SK-N-SH treated with all-trans-retinoic acid at 6 μM for 48 hours (cell line): Measurements from ENCODE around the gene REPIN1.

Experiments used
- ATAC-seq: fragments of 200-7000 bp; cut with Tn5 transposase; 3 replicates; pipeline ENCODE4 v1.9.1; 2020; ENCODE audit warnings: mild to moderate bottlenecking, moderate library complexity
- ARNTL ChIP-seq: fragments of 450-650 bp; formaldehyde crosslinking; IDR thresholded peaks from 2 replicates; pipeline ENCODE4 v1.5.0; 2020; ENCODE audit warnings: low read depth, mild to moderate bottlenecking, moderate library complexity, borderline replicate concordance
- BACH2 ChIP-seq: fragments of 250-450 bp; sonication (Bioruptor Pico); IDR thresholded peaks from 2 replicates; pipeline ENCODE4 v1.9.0; 2021; ENCODE audit warnings: mild to moderate bottlenecking, borderline replicate concordance
- CREB5 ChIP-seq: fragments of 250-450 bp; sonication (Bioruptor Pico); IDR thresholded peaks from 2 replicates; pipeline ENCODE4 v1.5.1; 2020; ENCODE audit warnings: low read depth, mild to moderate bottlenecking, moderate library complexity
- CSDC2 ChIP-seq: fragments of 250-450 bp; sonication (Bioruptor Pico); IDR thresholded peaks from 2 replicates; pipeline ENCODE4 v1.5.0; 2020; ENCODE audit warnings: mild to moderate bottlenecking, moderate library complexity
- CSRNP3 ChIP-seq: fragments of 250-450 bp; sonication (Bioruptor Pico); IDR thresholded peaks from 2 replicates; pipeline ENCODE4 v1.5.1; 2021; ENCODE audit warnings: mild to moderate bottlenecking, moderate library complexity
- ESRRG ChIP-seq: fragments of 250-450 bp; sonication (Bioruptor Pico); IDR thresholded peaks from 2 replicates; pipeline ENCODE4 v1.6.1; 2021; ENCODE audit warnings: mild to moderate bottlenecking
- GLIS3 ChIP-seq: fragments of 250-450 bp; sonication (Bioruptor Pico); IDR thresholded peaks from 2 replicates; pipeline ENCODE4 v1.5.0; 2020; ENCODE audit warnings: mild to moderate bottlenecking, moderate library complexity
- ISL1 ChIP-seq: fragments of 250-450 bp; sonication (Bioruptor Pico); IDR thresholded peaks from 2 replicates; pipeline ENCODE4 v2.1.2; 2022; ENCODE audit warnings: mild to moderate bottlenecking, moderate library complexity
- PATZ1 ChIP-seq: fragments of 250-450 bp; sonication (Bioruptor Pico); IDR thresholded peaks from 2 replicates; pipeline ENCODE4 v1.8.0; 2020; ENCODE audit warnings: mild to moderate bottlenecking, moderate library complexity, borderline replicate concordance
- POU6F1 ChIP-seq: fragments of 250-450 bp; sonication (Bioruptor Pico); IDR thresholded peaks from 2 replicates; pipeline ENCODE4 v1.8.0; 2021; ENCODE audit warnings: low read depth, mild to moderate bottlenecking, moderate library complexity, borderline replicate concordance
- PPARA ChIP-seq: fragments of 250-450 bp; sonication (Bioruptor Pico); IDR thresholded peaks from 2 replicates; pipeline ENCODE4 v1.5.0; 2020; ENCODE audit warnings: mild to moderate bottlenecking, borderline replicate concordance
- RARB ChIP-seq: fragments of 250-450 bp; sonication (Bioruptor Pico); IDR thresholded peaks from 2 replicates; pipeline ENCODE4 v1.8.0; 2021; ENCODE audit warnings: mild to moderate bottlenecking, moderate library complexity
- SNAI2 ChIP-seq: fragments of 250-450 bp; sonication (Bioruptor Pico); IDR thresholded peaks from 2 replicates; pipeline ENCODE4 v1.5.0; 2020; ENCODE audit warnings: mild to moderate bottlenecking, moderate library complexity
- TCF4 ChIP-seq: fragments of 250-450 bp; sonication (Bioruptor Pico); IDR thresholded peaks from 2 replicates; pipeline ENCODE4 v1.8.0; 2021; ENCODE audit warnings: mild to moderate bottlenecking, moderate library complexity, borderline replicate concordance
- TOX ChIP-seq: fragments of 250-450 bp; sonication (Bioruptor Pico); IDR thresholded peaks from 2 replicates; pipeline ENCODE4 v1.8.0; 2021; ENCODE audit warnings: mild to moderate bottlenecking, moderate library complexity, borderline replicate concordance
- ZC3H10 ChIP-seq: fragments of 250-450 bp; sonication (Bioruptor Pico); IDR thresholded peaks from 2 replicates; pipeline ENCODE4 v1.5.1; 2021; ENCODE audit warnings: mild to moderate bottlenecking, moderate library complexity
- ZFP3 ChIP-seq: fragments of 250-450 bp; sonication (Bioruptor Pico); IDR thresholded peaks from 2 replicates; pipeline ENCODE4 v1.5.0; 2020; ENCODE audit warnings: mild to moderate bottlenecking, moderate library complexity
- ZFP30 ChIP-seq: fragments of 450-650 bp; formaldehyde crosslinking; IDR thresholded peaks from 2 replicates; pipeline ENCODE4 v1.5.0; 2022; ENCODE audit warnings: mild to moderate bottlenecking, moderate library complexity
- ZNF565 ChIP-seq: fragments of 450-650 bp; formaldehyde crosslinking; conservative IDR thresholded peaks from 2 replicates; pipeline ENCODE4 v1.5.0; 2020; ENCODE audit warnings: low read depth, mild to moderate bottlenecking, moderate library complexity
- ZNF70 ChIP-seq: fragments of 450-650 bp; formaldehyde crosslinking; IDR thresholded peaks from 2 replicates; pipeline ENCODE4 v1.5.0; 2020; ENCODE audit warnings: mild to moderate bottlenecking, moderate library complexity
- ZNF8 ChIP-seq: fragments of 450-650 bp; formaldehyde crosslinking; IDR thresholded peaks from 2 replicates; pipeline ENCODE4 v1.5.0; 2020; ENCODE audit warnings: mild to moderate bottlenecking, moderate library complexity
- TF ChIP-seq, protein P1 (sequence below): fragments of 250-450 bp; sonication (Bioruptor Pico); IDR thresholded peaks from 2 replicates; pipeline ENCODE4 v1.5.0; 2020; ENCODE audit warnings: mild to moderate bottlenecking, moderate library complexity

The REPIN1 gene

GRCh38 chr7:150378115-150378852 lies 9.7 kb downstream of the REPIN1 start:
- ATAC-seq: peak; percentile 5; the same call in 2 of the 3 replicates
- no peak for TF ChIP-seq ZNF565 (CRISPR knock-in tag)
- no peak for TF ChIP-seq TCF4 (CRISPR knock-in tag)
- peak; percentile 7; the same call in 1 of the 2 replicates for TF ChIP-seq ZNF8 (CRISPR knock-in tag)
- 0 out of 2 replicates have a peak, but pooled peaks have one; percentile 9 for TF ChIP-seq GLIS3 (CRISPR knock-in tag)
- TF ChIP-seq CREB5 (CRISPR knock-in tag): 0 out of 2 replicates have a peak, but pooled peaks have one; percentile 26

GRCh38 chr7:150378853-150379440 lies 10.3 kb downstream of the REPIN1 start, which contains the start of gene ZNF775:
Gene ZNF775, plus strand, starts transcription at chr7:150379330. Its CDS starts 9,141 bp downstream, at chr7:150388471.
- peak; percentile 98 for ATAC-seq
- TF ChIP-seq RARB (CRISPR knock-in tag) (no peak), ZNF70 (CRISPR knock-in tag) (peak; percentile 38; the same call in 1 of the 2 replicates), ESRRG (no peak), SNAI2 (CRISPR knock-in tag) (no peak; the same call in 1 of the 2 replicates), POU6F1 (CRISPR knock-in tag) (no peak), ISL1 (CRISPR knock-in tag) (no peak), PATZ1 (no peak), CREB5 (CRISPR knock-in tag) (no peak), TCF4 (CRISPR knock-in tag) (no peak), ZFP30 (CRISPR knock-in tag) (no peak), CSDC2 (CRISPR knock-in tag) (no peak), PPARA (CRISPR knock-in tag) (no peak), ZNF8 (CRISPR knock-in tag) (no peak), TOX (CRISPR knock-in tag) (no peak), ZNF565 (CRISPR knock-in tag) (0 out of 2 replicates have a peak, but pooled peaks have one; percentile 48), GLIS3 (CRISPR knock-in tag) (peak; percentile 88; the same call in 1 of the 2 replicates), BACH2 (no peak), ARNTL (no peak), ZFP3 (CRISPR knock-in tag) (no peak), ZC3H10 (CRISPR knock-in tag) (no peak), CSRNP3 (no peak)
- TF ChIP-seq, protein P1, sequence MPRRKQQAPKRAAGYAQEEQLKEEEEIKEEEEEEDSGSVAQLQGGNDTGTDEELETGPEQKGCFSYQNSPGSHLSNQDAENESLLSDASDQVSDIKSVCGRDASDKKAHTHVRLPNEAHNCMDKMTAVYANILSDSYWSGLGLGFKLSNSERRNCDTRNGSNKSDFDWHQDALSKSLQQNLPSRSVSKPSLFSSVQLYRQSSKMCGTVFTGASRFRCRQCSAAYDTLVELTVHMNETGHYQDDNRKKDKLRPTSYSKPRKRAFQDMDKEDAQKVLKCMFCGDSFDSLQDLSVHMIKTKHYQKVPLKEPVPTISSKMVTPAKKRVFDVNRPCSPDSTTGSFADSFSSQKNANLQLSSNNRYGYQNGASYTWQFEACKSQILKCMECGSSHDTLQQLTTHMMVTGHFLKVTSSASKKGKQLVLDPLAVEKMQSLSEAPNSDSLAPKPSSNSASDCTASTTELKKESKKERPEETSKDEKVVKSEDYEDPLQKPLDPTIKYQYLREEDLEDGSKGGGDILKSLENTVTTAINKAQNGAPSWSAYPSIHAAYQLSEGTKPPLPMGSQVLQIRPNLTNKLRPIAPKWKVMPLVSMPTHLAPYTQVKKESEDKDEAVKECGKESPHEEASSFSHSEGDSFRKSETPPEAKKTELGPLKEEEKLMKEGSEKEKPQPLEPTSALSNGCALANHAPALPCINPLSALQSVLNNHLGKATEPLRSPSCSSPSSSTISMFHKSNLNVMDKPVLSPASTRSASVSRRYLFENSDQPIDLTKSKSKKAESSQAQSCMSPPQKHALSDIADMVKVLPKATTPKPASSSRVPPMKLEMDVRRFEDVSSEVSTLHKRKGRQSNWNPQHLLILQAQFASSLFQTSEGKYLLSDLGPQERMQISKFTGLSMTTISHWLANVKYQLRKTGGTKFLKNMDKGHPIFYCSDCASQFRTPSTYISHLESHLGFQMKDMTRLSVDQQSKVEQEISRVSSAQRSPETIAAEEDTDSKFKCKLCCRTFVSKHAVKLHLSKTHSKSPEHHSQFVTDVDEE: peak; percentile 54; the same call in 1 of the 2 replicates
